Hepatocyte (in vitro differentiated cells): Measurements from ENCODE around the gene BATF3. TPM values are rescaled to one million over a fixed set of nuclear protein-coding genes. Genes with fewer than 3 reads are reported as not detected.
A peak's percentile ranks its signal among the peaks of the same experiment; 100 is the strongest.

ENCODE experiments used
- DNase-seq: peaks from one replicate; pipeline ENCODE4 v3.0.0-alpha.2; 2016; ENCODE audit warnings: low spot score
- H2AFZ ChIP-seq: fragments of 200-600 bp; sonication (generic); 2 replicates; pipeline ENCODE4 v1.6.0; 2016; ENCODE audit warnings: antibody characterized with exemption, mild to moderate bottlenecking
- H3K27ac ChIP-seq: fragments of 200-600 bp; sonication (generic); 2 replicates; pipeline ENCODE4 v1.5.1; 2016; ENCODE audit warnings: mild to moderate bottlenecking
- H3K27me3 ChIP-seq: fragments of 200-600 bp; sonication (generic); 2 replicates; pipeline ENCODE4 v1.6.1; 2016
- H3K36me3 ChIP-seq: fragments of 200-600 bp; sonication (generic); replicated peaks from 2 replicates; pipeline ENCODE4 v1.5.1; 2016; ENCODE audit warnings: low read depth; ENCODE audit not compliant: insufficient read depth
- H3K4me1 ChIP-seq: fragments of 200-600 bp; sonication (generic); 2 replicates; pipeline ENCODE4 v1.5.1; 2016; ENCODE audit warnings: mild to moderate bottlenecking, moderate library complexity; ENCODE audit not compliant: insufficient read depth
- H3K4me2 ChIP-seq: fragments of 200-600 bp; sonication (generic); 2 replicates; pipeline ENCODE4 v1.6.0; 2016
- H3K4me3 ChIP-seq: fragments of 200-600 bp; sonication (generic); 2 replicates; pipeline ENCODE4 v1.5.1; 2016; ENCODE audit warnings: mild to moderate bottlenecking
- H3K79me2 ChIP-seq: fragments of 200-600 bp; sonication (generic); 2 replicates; pipeline ENCODE4 v1.6.0; 2017; ENCODE audit warnings: mild to moderate bottlenecking
- H3K9me2 ChIP-seq: fragments of 200-600 bp; sonication (generic); replicated peaks from 2 replicates; pipeline ENCODE4 v1.6.0; 2017; ENCODE audit warnings: mild to moderate bottlenecking; ENCODE audit not compliant: insufficient read depth
- H3K9me3 ChIP-seq: fragments of 200-600 bp; sonication (generic); 2 replicates; pipeline ENCODE4 v1.5.1; 2016; ENCODE audit warnings: low read depth, mild to moderate bottlenecking
- H4K20me1 ChIP-seq: fragments of 200-600 bp; sonication (generic); 2 replicates; pipeline ENCODE4 v1.6.0; 2016; ENCODE audit warnings: mild to moderate bottlenecking; ENCODE audit not compliant: insufficient read depth, poor library complexity, severe bottlenecking
- CTCF ChIP-seq: fragments of 200-600 bp; sonication (generic); IDR thresholded peaks from 2 replicates; pipeline ENCODE4 v1.5.1; 2016; ENCODE audit warnings: antibody characterized with exemption, mild to moderate bottlenecking; ENCODE audit not compliant: poor library complexity
- EZH2 ChIP-seq: fragments of 200-600 bp; sonication (generic); IDR thresholded peaks from 2 replicates; pipeline ENCODE4 v1.6.1; 2016; ENCODE audit warnings: antibody characterized with exemption, mild to moderate bottlenecking, borderline replicate concordance
- EZH2phosphoT487 ChIP-seq: fragments of 200-600 bp; sonication (generic); IDR thresholded peaks from one replicate; pipeline ENCODE4 v1.6.1; 2018; ENCODE audit warnings: antibody characterized with exemption, mild to moderate bottlenecking, low read depth, moderate library complexity; ENCODE audit not compliant: unreplicated experiment, severe bottlenecking
- WGBS: methylation state at CpG from one replicate; pipeline ENCODE4 v1.1.6; 2016; ENCODE audit warnings: low lambda C conversion rate; ENCODE audit errors: missing lambda C conversion rate; 5-methylcytosine and 5-hydroxymethylcytosine counted together
- polyA plus RNA-seq: library from polyadenylated mRNA; unstranded; fragments of >200 nt; fragmentation: Nextera tagmentation; extraction: Ambion mirVana; gene quantifications from 2 replicates; pipeline ENCODE4 v1.2.1, GENCODE V29; 2016
- total RNA-seq: library from RNA; depleted of rRNA; stranded (reverse); fragments of >200 nt; gene quantifications from 2 replicates; pipeline ENCODE4 v1.2.3, GENCODE V29; 2014

Gene BATF3
- total and polyA plus RNA-seq, 2 experiments from 2014 or later, result 3.5 TPM; not detected in 1

- no peak overlapping the region for H3K27ac ChIP-seq
- no peaks in the 10 kb centered on the region for H3K9me3 ChIP-seq
- no peak overlapping the region for H2AFZ ChIP-seq
- no peaks in the 10 kb centered on the region for H3K79me2 ChIP-seq
- H3K4me3 ChIP-seq, result no peak overlapping the region
- no peaks in the 10 kb centered on the region for H3K9me2 ChIP-seq
- DNase-seq, result no peak
- no peak for TF ChIP-seq EZH2
- no peaks in the 10 kb centered on the region for H4K20me1 ChIP-seq
- H3K36me3 ChIP-seq, result no peaks in the 10 kb centered on the region
- H3K4me1 ChIP-seq, result no peaks in the 10 kb centered on the region
- 80% methylated on average over 3 of the region's 3 CpGs for WGBS
- H3K4me2 ChIP-seq, result no peak overlapping the region
- no peaks in the 10 kb centered on the region for H3K27me3 ChIP-seq
Measured at GRCh38 chr1:212675675-212676074, 24.0 kb downstream of the BATF3 start.

GRCh38 chr1:212674872-212675271 lies 24.8 kb downstream of the BATF3 start:
- no peaks in the 10 kb centered on the region for H3K9me2 ChIP-seq
- H3K4me1 ChIP-seq, result no peaks in the 10 kb centered on the region

GRCh38 chr1:212671342-212672031 lies 28.2 kb downstream of the BATF3 start:
- Histone ChIP-seq H3K4me2 (peak overlapping the region; percentile 14), H3K4me1 (no peaks in the 10 kb centered on the region), H3K9me3 (no peaks in the 10 kb centered on the region), H3K36me3 (no peaks in the 10 kb centered on the region), H3K27me3 (no peaks in the 10 kb centered on the region), H3K4me3 (no peak overlapping the region), H4K20me1 (no peaks in the 10 kb centered on the region), H2AFZ (no peak overlapping the region), H3K27ac (no peak overlapping the region), H3K9me2 (no peaks in the 10 kb centered on the region), H3K79me2 (no peaks in the 10 kb centered on the region)
- 38% methylated on average over 12 of the region's 12 CpGs for WGBS
- TF ChIP-seq EZH2phosphoT487, result no peak
- no peak for TF ChIP-seq CTCF
- TF ChIP-seq EZH2, result no peak
- peak; percentile 58 for DNase-seq

More at GRCh38 chr1:212674872-212675271, 24.8 kb downstream of the BATF3 start:
- no peaks in the 10 kb centered on the region for H3K9me3 ChIP-seq
- H3K27ac ChIP-seq, result no peak overlapping the region
- H3K4me2 ChIP-seq, result no peak overlapping the region
- DNase-seq, result no peak
- H3K36me3 ChIP-seq, result no peaks in the 10 kb centered on the region
- H3K27me3 ChIP-seq, result no peaks in the 10 kb centered on the region
- no peaks in the 10 kb centered on the region for H4K20me1 ChIP-seq
- no peak overlapping the region for H3K4me3 ChIP-seq
- H3K79me2 ChIP-seq, result no peaks in the 10 kb centered on the region
- no peak overlapping the region for H2AFZ ChIP-seq
- 95% methylated on average over 3 of the region's 3 CpGs for WGBS
- TF ChIP-seq EZH2phosphoT487 (no peak), CTCF (no peak), EZH2 (no peak)

GRCh38 chr1:212670882-212671281 lies 28.8 kb downstream of the BATF3 start:
- Histone ChIP-seq H4K20me1 (no peaks in the 10 kb centered on the region), H3K4me2 (no peak overlapping the region), H3K27me3 (no peaks in the 10 kb centered on the region), H3K27ac (no peak overlapping the region), H3K4me1 (no peaks in the 10 kb centered on the region), H3K79me2 (no peaks in the 10 kb centered on the region), H3K9me3 (no peaks in the 10 kb centered on the region), H2AFZ (no peak overlapping the region), H3K36me3 (no peaks in the 10 kb centered on the region), H3K9me2 (no peaks in the 10 kb centered on the region), H3K4me3 (no peak overlapping the region)
- no peak for TF ChIP-seq EZH2phosphoT487
- TF ChIP-seq EZH2, result no peak
- no peak for TF ChIP-seq CTCF
- DNase-seq, result no peak
